Medulla oblongata (tissue), 1 donor: ENCODE measurements around the gene E2F1.
"Not testable (repeated sequence)": the region's sequence is repeated elsewhere in the genome, so short reads cannot be mapped to it uniquely, and the experiment has no call there.

Source experiments
- DNase-seq: peaks from one replicate; pipeline ENCODE4 v3.0.0-alpha.2; 2015; ENCODE audit errors: extremely low spot score

E2F1 gene

GRCh38 chr20:33645072-33645358 is 41.2 kb downstream of the E2F1 start:
- no peak for DNase-seq

- no peak for DNase-seq
Observed at GRCh38 chr20:33644313-33645071, 41.7 kb downstream of the E2F1 start.

GRCh38 chr20:33640287-33640686 is 45.9 kb downstream of the E2F1 start:
- DNase-seq = no peak

GRCh38 chr20:33636776-33637175 is 49.4 kb downstream of the E2F1 start:
- no peak for DNase-seq

GRCh38 chr20:33635341-33635740 is 50.8 kb downstream of the E2F1 start:
- no peak for DNase-seq

- DNase-seq = not testable (repeated sequence)
Observed at GRCh38 chr20:33631910-33632309, 54.3 kb downstream of the E2F1 start.

- DNase-seq = no peak
Observed at GRCh38 chr20:33630507-33630906, 55.7 kb downstream of the E2F1 start.

- no peak for DNase-seq
Observed at GRCh38 chr20:33629979-33630378, 56.2 kb downstream of the E2F1 start.

GRCh38 chr20:33629533-33629932 is 56.7 kb downstream of the E2F1 start:
- DNase-seq = no peak

- DNase-seq = no peak
Observed at GRCh38 chr20:33627577-33628216, 58.5 kb downstream of the E2F1 start.

GRCh38 chr20:33626190-33626589 is 60.0 kb downstream of the E2F1 start:
- DNase-seq = no peak
